CD14-positive monocyte (primary cell): ENCODE results near the gene CSTF1. TPM values are rescaled to one million over a fixed set of nuclear protein-coding genes. Genes with fewer than 3 reads are reported as not detected.

ENCODE experiments used
- DNase-seq, 3 donors: peaks; one replicate each; pipeline ENCODE4 v3.0.0-alpha.2; 2011 to 2022
- H2AFZ ChIP-seq: 2 replicates; pipeline ENCODE4 v1.6.0; 2012; ENCODE audit warnings: mild to moderate bottlenecking, low read depth, low read length, inconsistent platforms; ENCODE audit not compliant: insufficient read depth, poor library complexity, severe bottlenecking
- H3K27ac ChIP-seq, 2 donors: 1 replicate in 1 of 2; 2 replicates in 1 of 2; pipeline ENCODE4 v1.5.1; 2012 to 2013; ENCODE audit warnings: low read length in 2 of 2, control low read depth in 1 of 2, inconsistent platforms in 1 of 2, low read depth in 1 of 2, mild to moderate bottlenecking in 1 of 2
- H3K27me3 ChIP-seq, 2 donors: one replicate each; pipeline versions ENCODE4 v1.6.0 to v1.6.1; 2011 to 2013; ENCODE audit warnings: low read length in 2 of 2; ENCODE audit not compliant: control insufficient read depth in 2 of 2, insufficient read depth in 2 of 2
- H3K36me3 ChIP-seq, 2 donors: replicated peaks in 1 of 2; 1 replicate in 1 of 2; 2 replicates in 1 of 2; pipeline versions ENCODE4 v1.5.1 to v1.6.1; 2012 to 2013; ENCODE audit warnings: low read length in 2 of 2, control low read depth in 1 of 2, inconsistent platforms in 1 of 2, mild to moderate bottlenecking in 1 of 2; ENCODE audit not compliant: insufficient read depth in 2 of 2, control insufficient read depth in 1 of 2
- H3K4me1 ChIP-seq, 2 donors: 1 replicate in 1 of 2; 2 replicates in 1 of 2; pipeline versions ENCODE4 v1.5.1 to v1.6.1; 2012 to 2013; ENCODE audit warnings: low read length in 2 of 2, control low read depth in 1 of 2, inconsistent platforms in 1 of 2, mild to moderate bottlenecking in 1 of 2, moderate library complexity in 1 of 2; ENCODE audit not compliant: insufficient read depth in 2 of 2, control insufficient read depth in 1 of 2
- H3K4me2 ChIP-seq: replicated peaks from 2 replicates; pipeline ENCODE3; 2012; ENCODE audit warnings: low read length, moderate library complexity, mild to moderate bottlenecking; ENCODE audit not compliant: poor library complexity, severe bottlenecking; ENCODE audit errors: extremely low read depth
- H3K4me3 ChIP-seq, 3 experiments: fragments of 200-600 bp in 1 of 3; sonication (generic) in 1 of 3; replicated peaks in 1 of 3; 1 replicate in 2 of 3; 2 replicates in 1 of 3; pipeline ENCODE4 v1.5.1; 2011 to 2013; ENCODE audit warnings: low read length in 3 of 3, mild to moderate bottlenecking in 3 of 3, control low read depth in 2 of 3, low read depth in 2 of 3, inconsistent platforms in 1 of 3, moderate library complexity in 1 of 3
- H3K79me2 ChIP-seq: 2 replicates; pipeline ENCODE4 v1.6.0; 2012; ENCODE audit warnings: mild to moderate bottlenecking, control low read depth, inconsistent platforms, low read length, moderate library complexity; ENCODE audit not compliant: insufficient read depth
- H3K9ac ChIP-seq: 2 replicates; pipeline ENCODE4 v1.6.0; 2017; ENCODE audit warnings: low read length, mild to moderate bottlenecking; ENCODE audit not compliant: insufficient read depth, poor library complexity, severe bottlenecking
- H3K9me3 ChIP-seq, 2 donors: replicated peaks in 1 of 2; 1 replicate in 1 of 2; 2 replicates in 1 of 2; pipeline versions ENCODE4 v1.5.1 to v1.6.1; 2012 to 2013; ENCODE audit warnings: low read length in 2 of 2, control low read depth in 1 of 2; ENCODE audit not compliant: control insufficient read depth in 1 of 2, insufficient read depth in 1 of 2
- H4K20me1 ChIP-seq: 2 replicates; pipeline ENCODE4 v1.6.0; 2012; ENCODE audit warnings: mild to moderate bottlenecking, low read length, control low read depth, moderate library complexity; ENCODE audit not compliant: insufficient read depth
- H3K27ac Mint-ChIP-seq, 7 donors: one replicate each; pipeline ENCODE4 v1.8.0; 2020; ENCODE audit warnings: mild to moderate bottlenecking in 7 of 7, mixed read lengths in 7 of 7, moderate library complexity in 6 of 7, inconsistent platforms in 2 of 7
- H3K27me3 Mint-ChIP-seq, 3 donors: one replicate each; pipeline ENCODE4 v1.8.0; 2021 to 2022; ENCODE audit warnings: low read depth in 3 of 3, mild to moderate bottlenecking in 3 of 3, mixed read lengths in 3 of 3, moderate library complexity in 3 of 3, inconsistent platforms in 1 of 3
- H3K36me3 Mint-ChIP-seq, 2 donors: one replicate each; pipeline ENCODE4 v1.8.0; 2020; ENCODE audit warnings: mixed read lengths in 2 of 2, inconsistent platforms in 1 of 2, mild to moderate bottlenecking in 1 of 2
- H3K4me1 Mint-ChIP-seq: one replicate; pipeline ENCODE4 v1.8.0; 2020; ENCODE audit warnings: mild to moderate bottlenecking, mixed read lengths
- H3K4me3 Mint-ChIP-seq, 2 donors: one replicate each; pipeline ENCODE4 v1.8.0; 2020; ENCODE audit warnings: mild to moderate bottlenecking in 2 of 2, mixed read lengths in 2 of 2, moderate library complexity in 1 of 2
- H3K9me3 Mint-ChIP-seq, 7 donors: one replicate each; pipeline ENCODE4 v1.8.0; 2020 to 2022; ENCODE audit warnings: mixed read lengths in 7 of 7, mild to moderate bottlenecking in 6 of 7, moderate library complexity in 6 of 7, inconsistent platforms in 2 of 7
- CTCF ChIP-seq: fragments of 200-600 bp; IDR thresholded peaks from one replicate; pipeline ENCODE4 v1.8.0; 2022; ENCODE audit warnings: antibody characterized with exemption, mild to moderate bottlenecking
- WGBS: methylation state at CpG from one replicate; pipeline ENCODE4 v1.1.5; 2013; ENCODE audit warnings: missing lambda C conversion rate; ENCODE audit not compliant: insufficient coverage; 5-methylcytosine and 5-hydroxymethylcytosine counted together
- intact Hi-C, 2 donors: fragments of 100-400 bp; cut with micrococcal nuclease; formaldehyde crosslinking; loops; one replicate each; pipeline versions ENCODE4 v1.15.0 to v1.15.1; 2023
- polyA plus RNA-seq, 3 donors: library from polyadenylated mRNA; depleted of rRNA in 1 of 3; unstranded in 2 of 3; stranded (reverse) in 1 of 3; fragments of 300-500 nt in 2 of 3; fragments of >200 nt in 1 of 3; fragmentation: Illumina TruSeq in 2 of 3; gene quantifications; 1 replicate in 2 of 3; 2 replicates in 1 of 3; pipeline ENCODE4 v1.2.3, GENCODE V29; 2012 to 2021

Gene CSTF1
- polyA plus RNA-seq, 3 donors: 7.7 to 15.7 (median 10.7) TPM

- Histone ChIP-seq H3K9ac (no peak overlapping the region), H3K4me3 (no peak overlapping the region), H3K79me2 (no peaks in the 10 kb centered on the region), H4K20me1 (no peaks in the 10 kb centered on the region), H3K4me2 (no peak overlapping the region), H3K9me3 (no peaks in the 10 kb centered on the region), H3K27me3 (peaks cover 4 to 6% of the 10 kb centered on the region in 2 donors), H3K4me1 (no peaks in the 10 kb centered on the region), H2AFZ (no peak overlapping the region), H3K36me3 (no peaks in the 10 kb centered on the region), H3K27ac (no peak overlapping the region)
- no peak for DNase-seq
- Mint-ChIP-seq H3K4me1 (no peaks in the 10 kb centered on the region), H3K27me3 (peaks cover 9 to 25% (median 21%) of the 10 kb centered on the region in 3 donors), H3K36me3 (no peaks in the 10 kb centered on the region), H3K9me3 (peaks cover 0 to 2% (median 0%) of the 10 kb centered on the region in 7 donors), H3K27ac (no peak overlapping the region), H3K4me3 (no peak overlapping the region)
- intact Hi-C loops: no loop called here
- no peak for TF ChIP-seq CTCF
- WGBS: 80% methylated on average over 3 of the region's 5 CpGs
Measured at GRCh38 chr20:56352345-56353055, 39.9 kb upstream of the CSTF1 start.

GRCh38 chr20:56353356-56353755 lies 39.1 kb upstream of the CSTF1 start:
- peaks cover 3% of the 10 kb centered on the region for H3K4me1 Mint-ChIP-seq

More at GRCh38 chr20:56353356-56353755, 39.1 kb upstream of the CSTF1 start:
- no peak for DNase-seq
- Histone ChIP-seq H3K4me3 (no peak overlapping the region), H3K27ac (no peak overlapping the region), H2AFZ (no peak overlapping the region), H3K9me3 (no peaks in the 10 kb centered on the region), H3K27me3 (peaks cover 0 to 1% of the 10 kb centered on the region in 2 donors), H3K4me2 (no peak overlapping the region), H4K20me1 (no peaks in the 10 kb centered on the region), H3K36me3 (no peaks in the 10 kb centered on the region), H3K79me2 (no peaks in the 10 kb centered on the region), H3K4me1 (peaks cover under 1 to 3% of the 10 kb centered on the region in 2 donors), H3K9ac (no peak overlapping the region)
- WGBS: 78% methylated on average over 4 of the region's 4 CpGs
- no peaks in the 10 kb centered on the region for H3K9me3 Mint-ChIP-seq
- intact Hi-C loops: no loop called here
- H3K27me3 Mint-ChIP-seq: peaks cover 9 to 16% (median 14%) of the 10 kb centered on the region in 3 donors
- TF ChIP-seq CTCF: no peak
- H3K4me3 Mint-ChIP-seq: no peak overlapping the region
- no peaks in the 10 kb centered on the region for H3K36me3 Mint-ChIP-seq
- H3K27ac Mint-ChIP-seq: no peak overlapping the region
